ENCODE measurements around the gene DOK3. TPM values are rescaled to one million over a fixed set of nuclear protein-coding genes. Genes with fewer than 3 reads are reported as not detected.

DOK3 gene
- total RNA-seq, 6 donors from 2014 or later = 17.4 to 113 (median 75.9) TPM

- no peak for DNase-seq
- ATAC-seq (ENCODE audit: low FRiP score in 2 of 2) = no peak
- no peak for TF ChIP-seq POLR2AphosphoS5 (IDR thresholded peaks at IDR 0.05)
- TF ChIP-seq CTCF (IDR thresholded peaks at IDR 0.05) = no peak
- TF ChIP-seq EP300 (IDR thresholded peaks at IDR 0.05) = no peak
- TF ChIP-seq POLR2A (IDR thresholded peaks at IDR 0.05) = no peak
- peaks cover 19 to 65% (median 52%) of the 10 kb centered on the region in 4 donors for H3K36me3 ChIP-seq
- H3K4me3 ChIP-seq = no peak overlapping the region
- no peaks in the 10 kb centered on the region for H3K27me3 ChIP-seq
- peaks cover 9 to 23% (median 13%) of the 10 kb centered on the region in 4 donors for H3K4me1 ChIP-seq
- WGBS, 2 donors = 95 to 97% methylated on average over 3 of the region's 3 CpGs
- no peak overlapping the region for H3K27ac ChIP-seq
- H3K9me3 ChIP-seq = no peaks in the 10 kb centered on the region
These were observed 10.6 kb upstream of the DOK3 start for GRCh38 chr5:177520271-177520670.

- Histone ChIP-seq H3K9me3 (no peaks in the 10 kb centered on the region), H3K36me3 (peaks cover 19 to 65% (median 52%) of the 10 kb centered on the region in 4 donors), H3K4me3 (no peak overlapping the region), H3K27me3 (no peaks in the 10 kb centered on the region), H3K27ac (no peak overlapping the region), H3K4me1 (peaks cover 11 to 25% (median 14%) of the 10 kb centered on the region in 4 donors)
- WGBS, 2 donors = 86% methylated on average over 13 of the region's 13 CpGs
- ATAC-seq (ENCODE audit: low FRiP score in 2 of 2) = no peak
- no peak for DNase-seq
- TF ChIP-seq POLR2AphosphoS5 (IDR thresholded peaks at IDR 0.05) (no peak), CTCF (IDR thresholded peaks at IDR 0.05) (no peak), EP300 (IDR thresholded peaks at IDR 0.05) (no peak), POLR2A (IDR thresholded peaks at IDR 0.05) (no peak)
These were observed 10.0 kb upstream of the DOK3 start for GRCh38 chr5:177519463-177520235.

GRCh38 chr5:177516601-177517568 is 7.3 kb upstream of the DOK3 start, which contains the start of gene DDX41:
TSS of gene DDX41 (minus strand) at chr5:177516961. CDS start at chr5:177516945, 16 bp downstream.
- Histone ChIP-seq H3K27me3 (no peaks in the 10 kb centered on the region), H3K4me1 (peaks cover 11 to 25% (median 14%) of the 10 kb centered on the region in 4 donors), H3K36me3 (peaks cover 15 to 69% (median 62%) of the 10 kb centered on the region in 4 donors), H3K27ac (peak within 1 kb of the TSS; percentile 78 to 94 (median 84)), H3K4me3 (peak within 1 kb of the TSS; percentile 74 to 99 (median 92)), H3K9me3 (no peaks in the 10 kb centered on the region)
- ATAC-seq (ENCODE audit: low FRiP score in 2 of 2) (peak; percentile 96 to 97), DNase-seq (peak; percentile 96 to 99)
- peak in 1 of 4 donors; percentile 55 for TF ChIP-seq EP300 (IDR thresholded peaks at IDR 0.05)
- TF ChIP-seq POLR2A (IDR thresholded peaks at IDR 0.05) = peak in 3 of 4 donors; percentile 27 to 72 (median 29)
- peak; percentile 93 to 97 for TF ChIP-seq POLR2AphosphoS5 (IDR thresholded peaks at IDR 0.05)
- peak in 4 of 6 experiments; percentile 14 to 36 (median 24) for TF ChIP-seq CTCF (IDR thresholded peaks at IDR 0.05)
- 1% methylated on average over 32 to 90 of the region's 96 CpGs for WGBS, 2 donors

GRCh38 chr5:177515580-177515979 is 6.0 kb upstream of the DOK3 start:
- DNase-seq (no peak), ATAC-seq (ENCODE audit: low FRiP score in 2 of 2) (no peak)
- WGBS, 2 donors = 89 to 93% methylated on average over 7 of the region's 7 CpGs
- H3K4me1 ChIP-seq = peaks cover 11 to 26% (median 15%) of the 10 kb centered on the region in 4 donors
- no peaks in the 10 kb centered on the region for H3K27me3 ChIP-seq
- H3K9me3 ChIP-seq = no peaks in the 10 kb centered on the region
- peak overlapping the region in 2 of 4 donors; percentile 89 to 96 for H3K4me3 ChIP-seq
- H3K27ac ChIP-seq = no peak overlapping the region
- peaks cover 3 to 69% (median 62%) of the 10 kb centered on the region in 4 donors for H3K36me3 ChIP-seq
- TF ChIP-seq POLR2AphosphoS5 (IDR thresholded peaks at IDR 0.05) = no peak
- TF ChIP-seq CTCF (IDR thresholded peaks at IDR 0.05) = no peak
- TF ChIP-seq EP300 (IDR thresholded peaks at IDR 0.05) = no peak
- no peak for TF ChIP-seq POLR2A (IDR thresholded peaks at IDR 0.05)

All from upper lobe of left lung (tissue), 6 donors.